NCI-H1092 treated with DMSO at 0.1 percent for 48 hours (cell line): ENCODE data around the gene RTEL1.
"Not testable (repeated sequence)": the region's sequence is repeated elsewhere in the genome, so short reads cannot be mapped to it uniquely, and the experiment has no call there.

Experiments
- DNase-seq: peaks from one replicate; lab custom pipeline; 2025; lab: John Stamatoyannopoulos, UW

Gene RTEL1

DNA sequence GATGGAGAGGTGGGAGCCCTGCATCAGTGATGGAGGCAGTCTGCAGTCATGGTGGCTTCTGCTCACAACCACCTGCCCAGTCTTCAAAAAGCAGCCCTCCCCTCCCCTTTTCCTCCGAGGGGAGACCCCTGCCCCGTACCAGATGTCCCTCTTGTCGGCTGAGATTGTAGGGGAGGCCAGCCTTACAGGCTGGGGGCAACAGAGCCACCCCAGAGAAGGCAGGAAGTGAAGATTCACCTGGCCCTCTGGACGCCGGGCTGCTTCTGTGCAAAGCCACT lies 42.9 kb downstream of the RTEL1 start:
- no peak for DNase-seq

DNA sequence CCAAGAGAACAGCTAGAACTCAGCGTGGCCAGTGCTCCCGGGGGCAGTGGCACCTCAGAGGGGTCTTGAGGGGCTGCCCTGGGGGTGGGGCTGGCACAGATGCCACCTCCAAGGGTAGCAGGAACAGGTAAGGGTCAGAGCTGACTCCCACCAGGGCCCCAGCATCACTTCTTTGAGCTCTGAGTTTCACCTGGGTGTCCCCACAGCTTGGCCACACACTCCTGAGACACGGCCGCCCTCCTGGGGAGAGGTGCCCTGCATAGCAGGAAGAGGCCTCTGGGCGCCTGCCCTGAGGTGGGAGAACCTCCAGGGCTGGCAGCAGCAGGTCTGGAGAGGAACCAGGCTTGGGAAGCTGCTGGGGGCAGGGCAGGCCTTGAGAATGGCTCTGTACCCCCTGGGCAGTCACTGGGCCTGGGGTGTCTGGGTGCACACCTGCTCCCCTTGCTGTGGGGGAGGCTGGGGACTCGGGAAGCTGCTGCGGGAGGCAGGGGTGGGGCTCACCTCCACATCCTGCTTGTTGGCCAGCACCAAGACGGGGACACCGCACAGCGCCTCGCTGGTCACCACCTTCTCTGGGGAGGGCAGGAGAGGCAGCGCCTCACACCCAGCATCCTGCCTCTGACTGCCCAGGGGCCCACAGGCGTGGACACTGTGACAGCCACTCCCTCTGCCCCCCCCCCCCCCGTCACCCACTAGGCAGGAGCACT lies 43.4 kb downstream of the RTEL1 start:
- no peak for DNase-seq

DNA sequence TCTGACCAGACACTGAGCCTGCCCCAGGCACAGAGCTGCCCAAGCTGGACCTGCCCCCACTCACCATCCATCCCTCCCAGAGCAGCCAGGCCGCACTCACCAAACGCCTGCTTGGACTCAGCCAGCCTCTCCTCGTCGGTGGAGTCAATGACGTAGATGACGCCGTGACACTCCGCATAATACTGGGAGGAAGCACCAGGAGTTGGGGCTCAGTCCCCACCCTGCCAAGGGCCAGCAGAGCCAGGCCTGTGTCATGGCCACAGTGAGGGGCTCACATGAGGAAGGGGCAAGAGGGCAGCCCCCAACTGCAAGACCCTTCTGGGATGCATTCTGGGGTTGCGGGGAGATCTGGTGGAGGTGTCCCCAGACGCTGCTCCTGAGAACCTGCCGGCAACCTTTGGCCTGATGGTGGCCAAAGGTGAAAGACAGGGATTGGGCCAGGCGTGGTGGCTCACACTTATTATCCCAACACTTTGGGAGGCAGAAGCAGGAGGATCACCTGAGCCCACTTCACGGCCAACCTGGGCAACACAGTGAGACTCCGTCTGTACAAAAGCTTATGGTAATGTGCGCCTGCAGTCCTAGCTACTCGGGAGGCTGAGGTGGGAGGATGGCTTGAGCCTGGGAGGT lies 44.0 kb downstream of the RTEL1 start:
- no peak for DNase-seq

DNA sequence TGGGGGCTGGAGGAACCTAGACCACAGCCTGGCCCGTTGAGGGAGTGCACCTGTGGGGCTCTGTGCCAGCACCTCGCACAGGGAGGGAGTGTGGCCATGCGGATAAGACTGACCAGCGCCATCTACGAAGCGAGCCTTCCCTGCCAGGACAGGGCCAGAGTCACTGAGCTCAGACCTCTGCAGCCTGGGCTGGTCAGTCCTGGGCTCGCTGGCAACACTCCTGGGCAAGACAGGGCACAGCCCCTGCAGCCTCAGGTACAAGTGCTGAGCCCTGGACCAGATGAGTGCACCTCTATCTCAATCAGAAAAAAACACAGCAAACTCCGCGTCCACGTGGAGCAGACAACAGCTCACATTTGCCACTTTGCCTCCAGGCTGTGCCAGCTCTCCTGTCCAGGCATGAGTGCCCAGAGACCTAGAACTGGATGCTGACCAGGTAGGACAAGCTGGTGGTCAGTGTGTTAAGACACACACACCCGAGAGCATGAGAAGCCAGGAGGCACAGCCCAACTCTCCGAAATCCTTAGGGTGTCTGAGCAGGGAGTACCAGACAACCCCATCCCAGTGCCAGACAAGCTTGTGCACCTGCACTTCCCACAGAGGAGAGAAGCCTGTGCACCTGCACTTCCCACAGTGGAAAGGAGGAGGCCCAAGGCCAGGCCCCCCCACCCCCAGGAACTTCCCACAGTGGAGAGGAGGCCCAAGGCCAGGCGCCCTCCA lies 44.8 kb downstream of the RTEL1 start:
- no peak for DNase-seq

DNA sequence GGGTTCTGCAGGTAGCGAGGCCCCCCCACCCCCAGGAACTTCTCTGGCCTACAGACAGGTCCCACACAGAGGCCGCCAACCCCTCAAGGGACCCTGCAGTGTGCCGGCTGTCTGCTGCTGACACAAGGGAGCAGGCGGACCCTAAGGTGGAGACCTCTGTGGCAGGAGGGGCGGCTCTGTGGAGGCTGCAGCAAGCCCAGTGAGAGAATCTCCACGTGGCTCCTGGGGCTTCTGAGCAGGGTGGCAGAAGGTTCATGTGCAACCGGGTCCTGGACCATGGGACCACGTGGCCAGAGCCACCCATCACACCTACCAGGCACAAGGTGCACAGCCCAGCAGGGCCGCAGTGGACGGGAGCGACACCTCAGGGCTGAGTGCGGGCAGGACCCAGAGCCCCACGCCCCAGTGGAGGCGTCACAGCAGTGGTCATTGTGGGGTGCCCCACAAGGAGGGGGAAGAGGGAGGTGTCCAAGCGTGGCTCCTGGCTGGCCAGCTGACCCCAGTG lies 45.4 kb downstream of the RTEL1 start:
- DNase-seq = no peak

DNA sequence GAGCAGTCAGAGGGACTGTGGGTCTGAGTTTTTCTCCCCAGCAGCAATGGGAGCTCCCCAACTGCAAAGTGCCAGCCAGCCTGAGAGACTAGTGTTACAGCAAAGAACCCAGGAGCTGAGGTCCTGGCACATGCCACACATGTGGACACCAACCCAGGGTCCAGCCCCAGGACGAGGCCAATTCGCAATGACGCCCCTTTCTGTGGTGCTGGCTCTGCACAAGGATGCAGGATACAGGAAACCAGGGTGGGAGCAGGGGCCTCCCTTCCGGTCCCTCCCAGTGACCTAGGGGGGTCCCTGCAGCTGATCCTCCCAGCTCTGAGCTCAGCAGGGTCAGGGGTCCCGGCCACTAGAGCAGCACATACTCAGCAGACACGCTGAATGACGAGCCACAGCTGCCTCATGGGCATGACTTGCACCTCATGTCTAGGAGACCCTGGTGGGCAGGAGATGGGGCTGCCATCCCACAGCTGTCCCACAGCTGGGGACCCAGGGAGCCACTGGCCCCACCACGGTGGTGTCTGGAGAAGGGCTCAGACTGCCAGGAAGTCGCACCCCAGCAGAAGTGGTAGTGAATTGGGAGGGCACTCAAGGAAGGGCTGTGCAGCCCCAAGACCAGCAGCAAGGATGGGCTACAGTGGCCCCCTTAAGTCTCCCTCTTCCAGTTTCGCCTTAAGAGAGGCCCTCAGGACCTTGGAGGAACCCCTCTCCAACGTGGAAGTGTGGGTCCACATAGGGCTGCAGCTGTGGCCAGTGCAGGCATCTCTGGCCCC lies 46.0 kb downstream of the RTEL1 start:
- DNase-seq = no peak

DNA sequence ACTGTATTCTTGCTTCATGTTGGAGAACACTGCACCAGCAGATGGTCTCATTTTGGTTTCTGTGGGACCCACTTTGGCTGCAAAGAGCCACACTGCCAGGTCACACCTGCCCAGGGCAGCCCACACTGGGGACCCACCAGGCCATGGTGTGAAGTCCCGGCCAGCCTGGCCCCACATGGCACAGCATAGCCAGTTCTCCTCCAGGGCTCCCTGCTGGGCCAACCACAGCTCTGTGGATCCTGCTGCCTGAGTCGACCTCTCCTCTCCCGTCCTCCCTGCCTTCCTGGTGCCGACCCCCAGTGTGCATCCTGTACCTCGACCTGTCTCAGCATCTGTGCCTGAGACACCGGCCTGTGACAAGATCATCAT lies 46.6 kb downstream of the RTEL1 start:
- no peak for DNase-seq

DNA sequence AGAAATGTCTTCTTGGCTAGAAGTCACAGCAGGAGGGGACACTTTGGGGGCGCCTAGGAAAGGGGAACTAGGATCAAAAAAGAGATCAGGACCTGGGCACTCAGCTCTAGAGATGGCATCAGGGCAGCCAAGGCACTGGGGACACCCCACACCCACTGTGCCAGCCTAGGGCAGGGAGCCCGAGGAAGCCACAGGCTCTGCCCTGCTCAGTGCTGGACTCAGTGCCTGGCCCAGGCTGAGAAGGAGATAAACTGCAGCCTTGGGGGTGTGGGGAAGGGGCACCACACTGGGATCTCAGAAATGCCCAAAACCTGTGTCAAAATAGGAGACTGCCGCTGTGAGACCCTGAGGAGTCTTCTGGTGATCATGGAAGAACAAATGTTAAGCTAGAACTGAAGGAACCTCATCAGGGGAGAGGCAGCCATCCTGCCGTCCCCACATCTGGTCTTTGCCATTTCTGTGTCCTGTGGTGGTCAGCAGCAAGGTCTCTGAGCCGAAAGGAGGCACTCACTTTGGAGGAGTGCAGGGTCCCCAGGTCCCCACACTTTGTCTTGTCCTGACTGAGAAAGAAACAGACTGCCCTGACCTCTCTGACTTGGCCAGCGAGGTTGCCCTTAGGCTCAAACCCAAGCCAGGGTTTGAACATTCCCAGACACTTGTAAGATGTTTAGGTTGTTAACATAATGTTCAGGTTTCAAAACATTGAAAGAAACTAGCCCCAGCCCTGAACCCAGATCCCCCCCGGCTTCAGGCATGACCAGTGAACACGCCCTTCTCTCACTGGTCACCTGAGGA lies 47.3 kb downstream of the RTEL1 start:
- no peak for DNase-seq

DNA sequence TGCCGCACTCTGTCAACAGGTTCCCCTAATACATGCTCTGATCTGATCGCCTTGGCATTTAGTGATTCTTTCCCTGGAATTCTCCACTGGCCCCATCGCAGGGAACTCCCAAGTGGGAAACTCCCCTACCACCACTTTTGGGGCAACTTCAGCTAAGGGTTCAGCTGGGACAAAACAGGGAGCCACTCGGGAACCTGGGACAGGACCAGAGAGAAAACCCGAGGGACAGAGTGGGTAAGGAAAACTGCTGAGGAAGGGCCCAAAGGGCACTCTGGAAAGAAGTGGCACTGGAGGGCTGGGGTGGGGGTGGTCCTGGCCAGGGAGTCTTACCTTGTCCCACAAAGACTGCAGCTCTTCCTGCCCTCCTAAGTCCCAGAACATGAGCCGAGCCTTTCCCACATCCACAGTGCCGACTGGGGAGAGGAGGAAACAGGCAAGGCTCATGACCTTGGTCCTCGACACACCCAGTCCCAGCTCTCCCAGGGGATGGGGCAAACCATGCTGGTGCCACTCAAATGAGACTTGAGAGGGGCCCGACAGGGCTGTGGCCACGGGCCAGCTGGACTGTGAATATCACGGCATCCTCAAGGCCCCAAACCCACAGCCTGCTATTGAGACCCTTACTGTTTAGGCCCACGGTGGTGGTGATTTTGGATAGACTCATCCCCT lies 48.0 kb downstream of the RTEL1 start:
- no peak for DNase-seq

DNA sequence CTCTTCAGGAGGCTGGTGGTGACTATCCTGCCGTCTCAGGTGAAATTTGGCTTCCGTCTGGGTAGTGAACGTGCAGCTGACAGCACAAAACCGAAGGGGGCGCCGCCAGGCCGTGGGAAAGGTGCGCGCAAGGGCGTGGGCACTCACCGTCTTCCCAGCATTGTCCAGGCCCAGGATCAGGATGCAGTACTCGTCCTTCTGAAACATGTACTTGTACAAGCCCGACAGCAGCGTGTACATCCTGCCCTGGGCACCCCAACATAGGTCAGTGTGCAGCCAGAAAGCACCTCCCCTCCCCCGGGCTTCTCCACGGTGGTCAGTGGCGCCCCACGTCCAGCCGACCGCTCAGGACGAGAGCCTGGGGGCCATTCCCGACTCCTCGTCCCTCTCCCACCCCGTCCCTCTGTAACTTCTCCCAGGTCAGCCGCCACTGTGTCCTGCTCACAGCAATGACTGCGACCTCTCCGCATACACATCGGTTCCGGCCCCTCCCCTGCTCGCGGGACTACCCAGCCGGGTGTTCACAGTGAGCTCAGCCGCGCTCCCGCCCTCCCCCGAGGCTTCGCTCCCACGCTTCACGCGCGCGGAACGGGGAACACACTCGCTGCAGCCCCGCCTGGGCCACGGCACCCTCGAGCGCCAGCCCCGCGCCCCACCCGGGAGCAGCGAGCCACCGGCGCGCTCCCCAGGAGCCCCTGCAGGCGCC lies 48.9 kb downstream of the RTEL1 start:
- DNase-seq = no peak

DNA sequence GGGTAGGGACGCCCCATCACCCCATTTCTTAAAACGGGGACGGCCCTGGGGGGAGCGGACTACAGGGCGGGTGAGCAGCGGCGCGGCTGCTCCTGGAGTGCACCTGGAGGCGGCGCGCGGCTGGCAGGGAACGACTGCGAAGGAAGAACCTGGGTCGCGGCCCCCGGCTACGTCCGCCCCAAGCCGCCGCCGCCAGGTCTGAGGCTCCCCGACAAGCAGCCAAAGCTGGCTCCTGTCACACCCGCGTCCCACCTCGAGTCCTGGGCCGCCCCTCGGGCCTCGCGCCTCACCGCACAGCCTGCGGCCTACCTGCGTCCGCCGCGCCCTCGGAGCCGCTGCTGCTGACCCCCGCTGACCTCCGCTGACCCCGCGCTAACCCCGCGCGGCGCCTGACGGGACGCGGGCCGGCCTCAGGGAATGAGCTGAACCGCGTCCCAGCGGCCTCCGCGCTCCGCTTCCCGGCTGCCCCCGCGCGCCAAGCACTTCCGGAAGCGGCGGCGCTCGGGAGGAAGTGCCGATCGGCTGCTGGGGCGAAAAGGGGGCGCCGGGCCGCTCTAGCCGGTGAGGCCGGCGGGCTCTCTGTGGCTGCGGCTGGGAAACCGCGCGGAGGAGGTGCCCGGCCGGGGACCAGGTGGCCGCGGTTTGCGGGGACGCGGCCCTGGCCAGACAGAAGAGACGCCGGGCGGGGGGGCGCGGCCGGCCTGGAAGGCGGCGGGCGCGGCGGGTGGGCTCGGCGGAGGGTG lies 49.6 kb downstream of the RTEL1 start, which contains the start of the genes ARFRP1 and ZGPAT:
Gene ARFRP1 (minus strand): TSS at position 419 of the 743 bp plus-strand sequence. CDS start 885 bp downstream, outside the sequence.
Gene ZGPAT (plus strand): TSS at position 482 of the 743 bp plus-strand sequence. CDS start 542 bp downstream, outside the sequence.
- peak; percentile 87 for DNase-seq

DNA sequence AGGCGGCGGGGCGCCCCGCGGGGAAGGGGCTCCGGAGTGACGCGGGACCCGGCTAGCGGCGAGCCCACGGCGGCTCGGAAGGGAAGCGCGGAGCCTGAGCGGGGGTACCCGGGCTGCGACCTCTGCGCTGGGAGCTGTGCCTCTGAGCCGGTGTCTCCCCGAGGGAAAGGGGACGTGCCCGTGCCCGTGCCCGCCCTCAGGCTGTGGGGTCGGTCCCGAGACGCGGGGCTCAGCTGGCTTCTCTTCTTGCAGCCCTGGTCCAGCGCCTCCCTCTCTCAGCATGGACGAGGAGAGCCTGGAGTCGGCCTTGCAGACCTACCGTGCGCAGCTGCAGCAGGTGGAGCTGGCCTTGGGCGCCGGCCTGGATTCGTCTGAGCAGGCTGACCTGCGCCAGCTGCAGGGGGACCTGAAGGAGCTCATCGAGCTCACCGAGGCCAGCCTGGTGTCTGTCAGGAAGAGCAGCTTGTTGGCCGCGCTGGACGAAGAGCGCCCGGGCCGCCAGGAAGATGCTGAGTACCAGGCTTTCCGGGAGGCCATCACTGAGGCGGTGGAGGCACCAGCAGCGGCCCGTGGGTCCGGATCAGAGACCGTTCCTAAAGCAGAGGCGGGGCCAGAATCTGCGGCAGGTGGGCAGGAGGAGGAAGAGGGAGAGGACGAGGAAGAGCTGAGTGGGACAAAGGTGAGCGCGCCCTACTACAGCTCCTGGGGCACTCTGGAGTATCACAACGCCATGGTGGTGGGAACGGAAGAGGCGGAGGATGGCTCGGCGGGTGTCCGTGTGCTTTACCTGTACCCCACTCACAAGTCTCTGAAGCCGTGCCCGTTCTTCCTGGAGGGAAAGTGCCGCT lies 50.4 kb downstream of the RTEL1 start:
- no peak for DNase-seq

DNA sequence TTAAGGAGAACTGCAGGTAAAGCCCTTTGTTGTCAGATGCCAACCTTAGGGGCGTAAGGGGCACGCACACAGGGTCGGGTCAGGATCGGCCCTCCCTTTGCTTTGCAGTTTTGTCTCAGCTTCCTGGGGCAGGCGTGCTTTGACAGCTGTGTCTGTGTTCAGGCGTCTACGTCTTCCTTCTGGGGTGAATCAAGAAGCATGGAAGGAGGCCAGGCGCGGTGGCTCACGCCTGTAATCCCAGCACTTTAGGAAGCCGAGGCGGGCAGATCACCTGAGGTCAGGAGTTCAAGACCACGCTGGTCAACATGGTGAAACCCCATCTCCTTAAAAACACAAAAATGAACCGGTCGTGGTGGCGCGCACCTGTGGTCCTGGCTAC lies 51.0 kb downstream of the RTEL1 start:
- DNase-seq = no peak

DNA sequence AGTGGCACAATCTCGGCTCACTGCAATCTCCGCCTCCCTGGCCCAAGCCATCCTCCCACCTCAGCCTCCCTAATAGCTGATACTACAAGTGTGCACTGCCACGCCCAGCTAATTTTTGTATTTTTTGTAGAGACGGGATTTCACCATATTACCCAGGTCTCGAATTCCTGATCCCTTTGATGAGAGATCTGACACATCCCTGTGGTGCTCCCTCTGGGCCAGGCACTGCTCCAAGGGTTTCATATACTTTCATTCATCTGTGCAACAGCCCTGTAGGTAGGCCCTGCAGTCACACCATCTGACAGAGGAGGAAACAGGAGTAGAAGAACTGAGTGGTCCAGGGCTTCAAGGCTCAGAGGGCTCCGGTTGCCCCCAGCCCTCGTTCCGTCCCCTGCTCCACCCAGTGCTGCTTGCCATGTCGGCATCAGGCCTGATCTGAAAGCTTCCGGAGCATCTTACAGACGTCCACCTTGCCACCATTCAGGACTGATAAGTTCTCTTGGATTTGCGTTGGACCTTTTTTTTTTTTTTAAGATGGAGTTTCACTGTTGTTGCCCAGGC lies 53.1 kb downstream of the RTEL1 start:
- no peak for DNase-seq

DNA sequence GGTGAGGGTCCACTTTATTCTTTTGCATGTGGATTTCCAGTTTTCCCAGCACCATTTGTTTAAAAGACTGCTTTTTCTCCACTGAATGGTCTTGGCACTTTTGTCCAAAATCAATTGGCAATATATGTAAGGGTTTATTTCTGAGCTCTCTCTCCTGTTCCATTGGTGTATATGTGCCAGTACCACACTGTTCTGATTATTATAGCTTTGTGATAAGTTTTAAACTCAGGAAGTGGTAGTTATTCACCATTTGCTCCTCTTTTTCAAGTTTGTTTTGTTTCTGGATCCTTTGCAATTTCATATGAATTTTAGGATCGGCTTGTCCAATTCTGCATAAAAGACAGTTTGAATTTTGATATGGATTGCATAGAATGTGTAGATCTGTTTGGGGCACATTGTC lies 54.1 kb downstream of the RTEL1 start:
- no peak for DNase-seq

DNA sequence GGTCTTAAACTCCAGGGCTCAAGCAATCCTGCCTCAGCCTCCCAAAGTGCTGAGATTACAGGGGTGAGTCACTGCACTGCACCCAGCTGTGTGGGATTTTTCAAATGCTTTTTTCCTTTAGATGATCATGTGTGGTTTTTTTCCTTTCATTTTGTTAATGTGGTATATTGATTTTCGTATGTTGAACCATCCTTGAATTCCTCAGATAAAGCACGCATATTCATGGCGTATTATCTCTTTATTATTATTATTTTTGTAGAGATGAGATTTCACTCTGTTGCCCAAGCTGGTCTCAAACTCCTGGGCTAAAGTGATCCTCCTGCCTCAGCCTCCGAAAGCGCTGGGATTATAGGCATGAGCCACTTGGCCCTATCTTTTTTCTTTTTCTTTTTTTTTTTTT lies 56.7 kb downstream of the RTEL1 start:
- DNase-seq = no peak

DNA sequence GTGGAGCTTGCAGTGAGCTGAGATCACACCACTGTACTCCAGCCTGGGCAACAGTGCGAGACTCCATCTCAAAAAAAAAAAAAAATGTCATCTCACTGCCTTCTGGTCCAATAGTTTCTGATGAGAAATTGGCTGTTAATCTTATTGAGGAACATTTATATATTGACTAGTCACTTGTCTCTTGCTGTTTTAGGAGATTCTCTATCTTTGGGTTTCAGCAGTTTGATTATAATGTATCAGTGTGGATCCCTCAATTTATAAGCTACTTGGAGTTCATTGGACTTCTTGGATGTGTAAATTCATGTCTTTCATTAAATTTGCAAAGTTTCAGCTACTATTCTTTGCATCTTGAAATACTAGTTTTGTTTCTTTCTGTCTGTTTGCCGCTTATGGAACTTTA lies 60.9 kb downstream of the RTEL1 start:
- DNase-seq = no peak

DNA sequence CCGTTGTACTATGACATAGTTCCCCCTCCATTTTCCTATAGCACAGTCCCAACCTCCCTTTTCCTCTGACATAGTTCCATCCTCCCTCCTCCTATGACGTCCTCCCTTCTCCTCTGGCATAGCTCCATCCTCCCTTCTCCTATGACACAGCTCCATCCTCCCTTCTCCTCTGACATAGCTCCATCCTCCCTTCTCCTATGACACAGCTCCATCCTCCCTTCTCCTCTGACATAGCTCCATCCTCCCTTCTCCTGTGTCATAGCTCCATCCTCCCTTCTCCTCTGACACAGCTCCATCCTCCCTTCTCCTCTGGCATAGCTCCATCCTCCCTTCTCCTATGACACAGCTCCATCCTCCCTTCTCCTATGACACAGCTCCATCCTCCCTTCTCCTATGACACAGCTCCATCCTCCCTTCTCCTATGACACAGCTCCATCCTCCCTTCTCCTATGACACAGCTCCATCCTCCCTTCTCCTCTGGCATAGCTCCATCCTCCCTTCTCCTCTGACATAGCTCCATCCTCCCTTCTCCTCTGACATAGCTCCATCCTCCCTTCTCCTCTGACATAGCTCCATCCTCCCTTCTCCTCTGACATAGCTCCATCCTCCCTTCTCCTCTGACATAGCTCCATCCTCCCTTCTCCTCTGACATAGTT lies 65.0 kb downstream of the RTEL1 start:
- DNase-seq = not testable (repeated sequence)
